HL-60 (cell line): ENCODE results near the gene RAB1B.

ENCODE experiments used
- POLR2AphosphoS5 ChIP-seq: IDR thresholded peaks from 2 replicates; pipeline ENCODE4 v1.6.1; 2012; ENCODE audit warnings: low read depth
- TF ChIP-seq, protein P1 (sequence below): IDR thresholded peaks from one replicate; pipeline ENCODE4 v1.5.1; 2011; ENCODE audit warnings: low read length, control low read depth, inconsistent platforms; ENCODE audit not compliant: insufficient read depth

DNA sequence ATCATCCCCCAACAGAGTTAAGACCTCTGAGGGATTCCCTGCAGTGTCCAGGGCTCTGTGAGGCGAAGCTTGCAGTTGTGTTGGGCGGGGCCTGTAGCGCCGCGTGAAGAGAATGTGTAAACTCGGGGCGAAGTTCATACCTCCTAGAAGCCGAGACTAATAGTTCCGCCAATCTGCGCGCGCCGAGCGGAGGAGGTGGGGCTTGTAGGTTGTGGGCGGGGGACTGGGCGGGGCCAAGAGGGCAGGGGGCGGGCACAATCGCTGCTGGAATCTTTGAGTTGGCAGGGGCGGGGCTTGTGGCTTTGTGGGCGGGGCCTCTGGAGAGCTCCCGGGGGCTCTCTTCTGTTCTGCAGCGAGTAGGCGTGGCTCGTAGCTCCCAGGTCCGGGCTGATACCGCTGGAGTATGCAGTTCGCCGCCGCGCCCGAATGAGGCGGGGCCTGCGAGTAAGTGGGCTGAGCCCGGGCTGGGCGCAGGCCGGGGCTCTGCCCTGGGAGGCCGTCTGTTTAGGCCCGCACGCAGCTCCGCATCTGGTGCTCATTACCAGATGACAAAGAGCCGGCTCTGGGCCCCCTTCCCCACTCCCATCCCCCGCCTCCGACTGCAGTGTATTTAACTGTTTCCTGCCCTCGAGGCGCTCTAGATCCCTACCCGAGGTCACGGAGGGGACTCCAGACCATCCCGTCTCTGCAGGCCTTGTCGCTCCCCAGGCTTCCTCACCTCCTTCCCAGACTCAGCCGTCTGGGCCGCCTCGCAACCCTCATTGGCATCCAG is 44.3 kb downstream of the RAB1B start:
- TF ChIP-seq POLR2AphosphoS5, result no peak
- TF ChIP-seq, protein P1, sequence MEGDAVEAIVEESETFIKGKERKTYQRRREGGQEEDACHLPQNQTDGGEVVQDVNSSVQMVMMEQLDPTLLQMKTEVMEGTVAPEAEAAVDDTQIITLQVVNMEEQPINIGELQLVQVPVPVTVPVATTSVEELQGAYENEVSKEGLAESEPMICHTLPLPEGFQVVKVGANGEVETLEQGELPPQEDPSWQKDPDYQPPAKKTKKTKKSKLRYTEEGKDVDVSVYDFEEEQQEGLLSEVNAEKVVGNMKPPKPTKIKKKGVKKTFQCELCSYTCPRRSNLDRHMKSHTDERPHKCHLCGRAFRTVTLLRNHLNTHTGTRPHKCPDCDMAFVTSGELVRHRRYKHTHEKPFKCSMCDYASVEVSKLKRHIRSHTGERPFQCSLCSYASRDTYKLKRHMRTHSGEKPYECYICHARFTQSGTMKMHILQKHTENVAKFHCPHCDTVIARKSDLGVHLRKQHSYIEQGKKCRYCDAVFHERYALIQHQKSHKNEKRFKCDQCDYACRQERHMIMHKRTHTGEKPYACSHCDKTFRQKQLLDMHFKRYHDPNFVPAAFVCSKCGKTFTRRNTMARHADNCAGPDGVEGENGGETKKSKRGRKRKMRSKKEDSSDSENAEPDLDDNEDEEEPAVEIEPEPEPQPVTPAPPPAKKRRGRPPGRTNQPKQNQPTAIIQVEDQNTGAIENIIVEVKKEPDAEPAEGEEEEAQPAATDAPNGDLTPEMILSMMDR, result no peak
